Mucosa of stomach (tissue), 1 donor: ENCODE data around the gene FAM171A2.
"Not testable (repeated sequence)": the region's sequence is repeated elsewhere in the genome, so short reads cannot be mapped to it uniquely, and the experiment has no call there.

ENCODE experiments used
- H3K27me3 ChIP-seq: one replicate; pipeline ENCODE4 v1.7.0; 2013; ENCODE audit warnings: mild to moderate bottlenecking, low read length; ENCODE audit not compliant: control insufficient read depth, insufficient read depth
- H3K36me3 ChIP-seq: one replicate; pipeline ENCODE4 v1.7.0; 2013; ENCODE audit warnings: low read length; ENCODE audit not compliant: control insufficient read depth, insufficient read depth
- H3K4me1 ChIP-seq: one replicate; pipeline ENCODE4 v1.7.0; 2013; ENCODE audit warnings: mild to moderate bottlenecking, low read length; ENCODE audit not compliant: control insufficient read depth, insufficient read depth
- H3K4me3 ChIP-seq: one replicate; pipeline ENCODE4 v1.7.0; 2013; ENCODE audit warnings: low read length
- H3K9ac ChIP-seq: one replicate; pipeline ENCODE4 v1.7.0; 2013; ENCODE audit warnings: mild to moderate bottlenecking, low read length, moderate library complexity
- H3K9me3 ChIP-seq: one replicate; pipeline ENCODE4 v1.7.0; 2013; ENCODE audit warnings: mild to moderate bottlenecking, low read length, moderate library complexity; ENCODE audit not compliant: control insufficient read depth
- donor health status: Pancreatic carcinoma.

The FAM171A2 gene

GRCh38 chr17:44367231-44367979 lies 3.8 kb upstream of the FAM171A2 start:
- Histone ChIP-seq H3K4me3 (no peak overlapping the region), H3K4me1 (no peaks in the 10 kb centered on the region), H3K9me3 (no peaks in the 10 kb centered on the region), H3K36me3 (no peaks in the 10 kb centered on the region), H3K9ac (no peak overlapping the region), H3K27me3 (peaks cover 19% of the 10 kb centered on the region)

GRCh38 chr17:44365051-44365450 lies 1.4 kb upstream of the FAM171A2 start:
- not testable (repeated sequence) for H3K9ac ChIP-seq, H3K9me3 ChIP-seq, H3K36me3 ChIP-seq, H3K4me3 ChIP-seq, H3K4me1 ChIP-seq
- peaks cover 32% of the 10 kb centered on the region for H3K27me3 ChIP-seq

- no peaks in the 10 kb centered on the region for H3K9me3 ChIP-seq
- no peaks in the 10 kb centered on the region for H3K36me3 ChIP-seq
- no peak overlapping the region for H3K4me3 ChIP-seq
- H3K9ac ChIP-seq: no peak overlapping the region
- no peaks in the 10 kb centered on the region for H3K4me1 ChIP-seq
- H3K27me3 ChIP-seq: peaks cover 32% of the 10 kb centered on the region
Measured at GRCh38 chr17:44362949-44363612, 572 bp downstream of the FAM171A2 start.

DNA sequence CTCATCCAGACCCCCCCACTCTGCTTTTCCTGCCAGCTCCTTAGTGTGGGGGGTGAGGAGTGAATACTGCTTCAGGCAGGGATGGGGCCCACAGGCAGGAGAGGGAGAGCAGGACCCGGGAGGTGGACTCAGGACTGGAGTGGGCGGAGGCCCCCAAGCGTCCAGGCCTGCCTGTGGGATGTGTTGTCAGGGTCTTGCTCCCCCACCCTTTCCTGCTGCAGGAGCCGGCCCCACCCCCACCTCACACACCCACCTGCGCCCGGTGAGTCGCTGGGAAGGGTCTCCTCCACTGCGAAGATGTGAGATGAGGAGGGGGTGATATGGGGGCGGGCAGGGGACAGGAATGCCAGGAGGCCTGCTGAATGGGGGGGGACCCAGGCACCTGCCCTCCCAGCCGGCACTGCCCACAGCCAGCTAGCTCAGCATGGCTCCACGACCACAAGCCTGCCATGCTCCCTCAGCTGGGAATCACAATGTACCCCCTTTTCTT lies 1.1 kb downstream of the FAM171A2 start:
- Histone ChIP-seq H3K36me3 (no peaks in the 10 kb centered on the region), H3K9ac (no peak overlapping the region), H3K4me1 (no peaks in the 10 kb centered on the region), H3K27me3 (peaks cover 32% of the 10 kb centered on the region), H3K9me3 (no peaks in the 10 kb centered on the region), H3K4me3 (no peak overlapping the region)

DNA sequence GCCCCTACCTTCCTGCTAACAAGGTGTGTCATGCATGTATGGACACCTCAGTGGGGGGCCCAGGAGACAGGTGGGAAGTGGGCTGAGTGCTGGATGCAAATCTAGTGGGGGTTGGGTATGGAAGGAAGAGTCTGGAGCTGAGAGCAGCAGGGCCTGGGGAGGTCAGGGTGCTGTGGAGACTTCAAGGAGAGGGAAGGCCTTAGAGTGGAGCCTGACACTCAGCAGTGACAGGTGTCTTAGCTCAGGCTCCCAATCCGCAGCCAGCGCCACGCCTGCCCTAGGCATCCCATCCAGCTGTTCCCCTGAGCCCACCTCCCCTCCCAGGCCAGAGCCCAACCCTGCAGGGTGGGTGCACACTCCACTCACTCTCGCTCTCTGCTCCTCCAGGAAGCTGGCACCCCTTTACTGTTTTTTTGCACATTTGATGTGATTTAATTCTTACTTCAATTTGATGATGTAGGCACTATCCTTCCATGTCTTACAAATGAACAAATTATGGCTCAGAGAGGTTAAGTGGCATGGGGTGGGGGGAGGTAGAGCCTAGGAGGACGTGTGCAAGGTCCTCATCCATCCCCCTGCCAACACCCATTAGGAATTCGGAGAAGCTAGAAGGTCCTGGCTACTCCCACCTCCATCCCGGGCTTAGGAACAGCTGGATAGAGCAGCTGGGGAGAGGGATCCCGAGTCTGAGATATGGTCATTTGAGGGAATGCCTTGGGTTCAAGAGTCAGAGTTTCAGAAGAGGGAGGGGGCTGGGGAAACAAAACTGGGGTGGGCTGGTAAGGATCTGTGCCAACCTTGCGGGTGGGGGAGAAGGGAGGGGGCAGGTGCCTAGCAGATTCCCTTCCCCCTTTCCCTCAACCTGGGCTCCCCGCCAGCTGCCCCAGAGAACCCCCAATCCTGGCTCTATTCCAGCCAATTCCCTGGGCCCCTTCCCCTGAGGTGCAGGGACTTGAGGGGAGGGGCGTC lies 2.1 kb downstream of the FAM171A2 start:
- Histone ChIP-seq H3K27me3 (peaks cover 29% of the 10 kb centered on the region), H3K9ac (no peak overlapping the region), H3K4me3 (no peak overlapping the region), H3K36me3 (no peaks in the 10 kb centered on the region), H3K9me3 (no peaks in the 10 kb centered on the region), H3K4me1 (no peaks in the 10 kb centered on the region)

DNA sequence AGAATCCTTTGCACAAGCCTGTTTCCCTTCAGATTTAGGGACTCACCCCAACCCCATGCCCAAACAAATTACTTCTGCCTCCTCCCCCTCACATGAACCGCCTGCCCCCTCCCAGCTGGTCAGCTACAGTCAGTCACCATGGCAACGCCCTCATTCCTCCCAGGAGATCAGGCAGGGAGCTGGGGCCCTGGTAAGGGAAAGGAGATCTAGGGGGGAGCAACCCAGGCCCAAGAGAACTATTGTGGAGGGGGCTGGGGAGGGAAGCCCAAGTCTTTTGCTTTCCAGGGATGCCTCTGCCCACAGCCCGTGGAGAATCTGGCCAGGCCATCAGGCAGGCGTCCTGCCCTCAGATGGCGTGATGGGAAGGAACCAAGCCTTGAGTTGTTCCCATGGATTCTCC lies 2.8 kb downstream of the FAM171A2 start:
- H3K36me3 ChIP-seq: no peaks in the 10 kb centered on the region
- no peak overlapping the region for H3K4me3 ChIP-seq
- H3K9ac ChIP-seq: no peak overlapping the region
- H3K9me3 ChIP-seq: no peaks in the 10 kb centered on the region
- no peaks in the 10 kb centered on the region for H3K4me1 ChIP-seq
- H3K27me3 ChIP-seq: peaks cover 26% of the 10 kb centered on the region

- Histone ChIP-seq H3K27me3 (peaks cover 26% of the 10 kb centered on the region), H3K36me3 (no peaks in the 10 kb centered on the region), H3K4me3 (no peak overlapping the region), H3K4me1 (no peaks in the 10 kb centered on the region), H3K9me3 (no peaks in the 10 kb centered on the region), H3K9ac (no peak overlapping the region)
Measured at GRCh38 chr17:44360144-44360533, 3.5 kb downstream of the FAM171A2 start.

GRCh38 chr17:44359458-44360143 lies 4.1 kb downstream of the FAM171A2 start:
- H3K9ac ChIP-seq: no peak overlapping the region
- H3K4me1 ChIP-seq: no peaks in the 10 kb centered on the region
- H3K27me3 ChIP-seq: peaks cover 26% of the 10 kb centered on the region
- H3K9me3 ChIP-seq: no peaks in the 10 kb centered on the region
- H3K36me3 ChIP-seq: no peaks in the 10 kb centered on the region
- H3K4me3 ChIP-seq: no peak overlapping the region

GRCh38 chr17:44359006-44359405 lies 4.6 kb downstream of the FAM171A2 start:
- Histone ChIP-seq H3K27me3 (peaks cover 26% of the 10 kb centered on the region), H3K4me1 (no peaks in the 10 kb centered on the region), H3K9me3 (no peaks in the 10 kb centered on the region), H3K4me3 (no peak overlapping the region), H3K36me3 (no peaks in the 10 kb centered on the region), H3K9ac (no peak overlapping the region)

DNA sequence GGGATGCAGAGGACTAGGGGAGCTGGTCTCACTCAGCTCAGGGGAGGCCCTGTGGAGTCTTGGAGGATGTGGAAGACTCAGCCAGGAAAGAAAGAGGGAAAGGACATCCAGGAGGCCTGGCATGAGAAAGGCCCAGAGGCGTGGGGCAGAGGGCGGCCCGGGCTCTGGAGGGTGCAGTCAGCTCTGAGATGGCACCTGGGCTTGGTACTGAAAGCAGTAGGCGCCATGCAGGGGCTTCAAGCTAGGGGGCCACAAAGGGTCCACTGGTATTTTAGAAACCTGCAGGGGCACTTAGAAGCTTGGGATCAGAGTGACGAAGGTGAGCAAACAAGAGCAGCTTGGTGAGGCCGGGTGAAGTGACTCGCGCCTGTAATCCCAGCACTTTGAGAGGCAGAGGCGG lies 5.6 kb downstream of the FAM171A2 start:
- H3K4me3 ChIP-seq: no peak overlapping the region
- H3K9ac ChIP-seq: no peak overlapping the region
- H3K27me3 ChIP-seq: peaks cover 22% of the 10 kb centered on the region
- peaks cover 5% of the 10 kb centered on the region for H3K4me1 ChIP-seq
- H3K36me3 ChIP-seq: no peaks in the 10 kb centered on the region
- H3K9me3 ChIP-seq: no peaks in the 10 kb centered on the region

DNA sequence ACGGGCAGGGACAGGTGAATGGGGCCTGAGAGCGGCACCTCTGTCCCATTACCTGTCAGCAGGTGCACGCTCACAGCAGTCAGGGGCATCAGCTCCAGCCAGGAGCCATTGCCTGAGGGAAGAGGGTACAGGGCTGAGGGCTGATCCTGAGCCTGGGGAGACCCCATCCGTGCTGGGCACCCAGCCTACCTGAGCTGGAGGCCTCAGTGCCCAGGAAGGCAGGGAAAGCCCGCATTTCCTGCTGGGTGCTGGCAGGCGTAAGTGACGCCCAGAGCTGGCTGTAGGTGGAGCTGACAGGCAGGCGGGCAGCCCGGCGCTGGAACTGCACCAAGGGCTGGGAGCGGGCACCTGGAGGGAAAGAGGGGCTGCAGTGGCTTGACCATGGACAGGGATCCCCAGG lies 7.4 kb downstream of the FAM171A2 start:
- peaks cover 5% of the 10 kb centered on the region for H3K4me1 ChIP-seq
- H3K9me3 ChIP-seq: no peaks in the 10 kb centered on the region
- H3K36me3 ChIP-seq: no peaks in the 10 kb centered on the region
- H3K9ac ChIP-seq: no peak overlapping the region
- peaks cover 8% of the 10 kb centered on the region for H3K27me3 ChIP-seq
- no peak overlapping the region for H3K4me3 ChIP-seq
